Mucosa of descending colon (tissue), 3 donors: ENCODE results near the gene DDX10. TPM values are rescaled to one million over a fixed set of nuclear protein-coding genes. Genes with fewer than 3 reads are reported as not detected.

Experiments
- ATAC-seq: fragments of 200-7000 bp; cut with Tn5 transposase; one replicate; pipeline ENCODE4 v1.9.1; 2020; ENCODE audit warnings: mild to moderate bottlenecking, moderate library complexity
- DNase-seq, 3 donors: peaks; one replicate each; pipeline ENCODE4 v3.0.0-alpha.2; 2020
- H3K36me3 ChIP-seq: fragments of 200-600 bp; one replicate; pipeline ENCODE4 v1.8.0; 2021; ENCODE audit warnings: low read depth, mild to moderate bottlenecking
- H3K4me1 ChIP-seq: fragments of 200-600 bp; one replicate; pipeline ENCODE4 v1.8.0; 2021; ENCODE audit warnings: low read depth, mild to moderate bottlenecking
- H3K4me3 ChIP-seq: fragments of 200-600 bp; one replicate; pipeline ENCODE4 v1.8.0; 2021; ENCODE audit warnings: mild to moderate bottlenecking
- H3K9me3 ChIP-seq: fragments of 200-600 bp; one replicate; pipeline ENCODE4 v1.8.0; 2021; ENCODE audit warnings: mild to moderate bottlenecking
- CTCF ChIP-seq: fragments of 200-600 bp; IDR thresholded peaks from one replicate; pipeline ENCODE4 v1.8.0; 2022; ENCODE audit warnings: antibody characterized with exemption, mild to moderate bottlenecking
- intact Hi-C, 2 donors: fragments of 100-400 bp; cut with DNase I in 1 of 2; cut with micrococcal nuclease in 1 of 2; formaldehyde crosslinking; loops; one replicate each; pipeline versions ENCODE4 v1.11.0 to v1.11.1; 2022; cut with DNase I, micrococcal nuclease
- total RNA-seq, 3 donors: library from RNA; stranded (reverse); fragmentation: NEBNext Ultra II Directional in 2 of 3; extraction: Animal tissue kit (Norgen Biotek cat#: 25700) in 2 of 3; gene quantifications; one replicate each; pipeline versions ENCODE4 v1.2.1 to v1.2.4, GENCODE V29; 2021 to 2023
- donor health status: DM: no; HTN: no; CAD: no; lungs with moderate emphysema.
- donor health status: DM: no; HTN: no; CAD: no.
- donor health status: DM: no; HTN: yes; CAD: no.

Gene DDX10
- total RNA-seq, 3 donors from 2014 or later, result 16.1 to 18.3 (median 17.3) TPM

GRCh38 chr11:108966978-108967377, 302.1 kb downstream of the DDX10 start:
- DNase-seq (no peak), ATAC-seq (no peak)
- no peaks in the 10 kb centered on the region for H3K4me1 ChIP-seq
- no peaks in the 10 kb centered on the region for H3K36me3 ChIP-seq
- TF ChIP-seq CTCF, result no peak
- H3K9me3 ChIP-seq, result no peaks in the 10 kb centered on the region
- H3K4me3 ChIP-seq, result no peak overlapping the region
- intact Hi-C loops, result no loop called here

- no peaks in the 10 kb centered on the region for H3K4me1 ChIP-seq
- intact Hi-C loops, result no loop called here
- no peaks in the 10 kb centered on the region for H3K9me3 ChIP-seq
- no peak for ATAC-seq
- no peak overlapping the region for H3K4me3 ChIP-seq
- DNase-seq, result no peak
- H3K36me3 ChIP-seq, result no peaks in the 10 kb centered on the region
- TF ChIP-seq CTCF, result no peak
Measured at GRCh38 chr11:108967571-108967970, 302.7 kb downstream of the DDX10 start.

GRCh38 chr11:108970221-108970991, 305.5 kb downstream of the DDX10 start:
- H3K4me3 ChIP-seq, result no peak overlapping the region
- H3K4me1 ChIP-seq, result no peaks in the 10 kb centered on the region
- no peak for ATAC-seq
- H3K9me3 ChIP-seq, result no peaks in the 10 kb centered on the region
- intact Hi-C loops, result no loop called here
- DNase-seq, result no peak
- TF ChIP-seq CTCF, result no peak
- H3K36me3 ChIP-seq, result no peaks in the 10 kb centered on the region

- H3K36me3 ChIP-seq, result no peaks in the 10 kb centered on the region
- intact Hi-C loops, result no loop called here
- ATAC-seq, result no peak
- no peaks in the 10 kb centered on the region for H3K9me3 ChIP-seq
- TF ChIP-seq CTCF, result no peak
- H3K4me3 ChIP-seq, result no peak overlapping the region
- no peaks in the 10 kb centered on the region for H3K4me1 ChIP-seq
- no peak for DNase-seq
Measured at GRCh38 chr11:108973402-108974162, 308.7 kb downstream of the DDX10 start.

- Histone ChIP-seq H3K4me1 (no peaks in the 10 kb centered on the region), H3K36me3 (no peaks in the 10 kb centered on the region), H3K9me3 (no peaks in the 10 kb centered on the region), H3K4me3 (no peak overlapping the region)
- intact Hi-C loops, result no loop called here
- no peak for TF ChIP-seq CTCF
- ATAC-seq, result no peak
- no peak for DNase-seq
Measured at GRCh38 chr11:108975026-108975425, 310.2 kb downstream of the DDX10 start.
